ENCODE data around the gene TRIM17.

TRIM17 gene

GRCh38 chr1:228415221-228415620 lies 1.4 kb downstream of the TRIM17 start:
- DNase-seq: no peak

- DNase-seq: no peak
These were observed 2.0 kb downstream of the TRIM17 start for GRCh38 chr1:228414511-228415211.

GRCh38 chr1:228413241-228414010 lies 3.2 kb downstream of the TRIM17 start:
- DNase-seq: no peak

GRCh38 chr1:228411548-228412430 lies 4.9 kb downstream of the TRIM17 start:
- DNase-seq: no peak

- DNase-seq: no peak
These were observed 5.5 kb downstream of the TRIM17 start for GRCh38 chr1:228411121-228411520.

GRCh38 chr1:228410671-228411070 lies 6.0 kb downstream of the TRIM17 start:
- no peak for DNase-seq

GRCh38 chr1:228410015-228410414 lies 6.6 kb downstream of the TRIM17 start:
- DNase-seq: no peak

- no peak for DNase-seq
These were observed 7.5 kb downstream of the TRIM17 start for GRCh38 chr1:228408869-228409805.

GRCh38 chr1:228408041-228408868 lies 8.4 kb downstream of the TRIM17 start:
- DNase-seq: no peak

- no peak for DNase-seq
These were observed 9.3 kb downstream of the TRIM17 start for GRCh38 chr1:228407106-228408040.

- no peak for DNase-seq
These were observed 10.8 kb downstream of the TRIM17 start for GRCh38 chr1:228405979-228406228.

- no peak for DNase-seq
These were observed 11.3 kb downstream of the TRIM17 start for GRCh38 chr1:228405200-228405978.

GRCh38 chr1:228404107-228404720 lies 12.4 kb downstream of the TRIM17 start:
- DNase-seq: no peak

- DNase-seq: no peak
These were observed 13.4 kb downstream of the TRIM17 start for GRCh38 chr1:228403231-228403631.

GRCh38 chr1:228402641-228403025 lies 14.0 kb downstream of the TRIM17 start:
- DNase-seq: no peak

- no peak for DNase-seq
These were observed 14.7 kb downstream of the TRIM17 start for GRCh38 chr1:228401782-228402640.

- DNase-seq: no peak
These were observed 15.8 kb downstream of the TRIM17 start for GRCh38 chr1:228400692-228401454.
